ENCODE results near the gene ZBTB5. TPM values are rescaled to one million over a fixed set of nuclear protein-coding genes. Genes with fewer than 3 reads are reported as not detected.
A peak's percentile ranks its signal among the peaks of the same experiment; 100 is the strongest.

ZBTB5 gene
- total and polyA plus RNA-seq, 2 of the 13 experiments (the other 11 are each of a cell fraction or from before 2014, with no cell fraction given): 12.5 to 20.5 TPM

- peak; percentile 58; the same call in 1 of the 2 replicates for TF ChIP-seq ZHX1 (CRISPR knock-in tag; IDR thresholded peaks at IDR 0.05; ENCODE audit: low read depth)
- TF ChIP-seq SIX4 (CRISPR knock-in tag; IDR thresholded peaks at IDR 0.05): no peak
- TF ChIP-seq MAFK (conservative IDR thresholded peaks at IDR 0.05 in 1 of 2, IDR thresholded peaks at IDR 0.05 in 1 of 2; ENCODE audit: low read length in 2 of 2): peak; percentile 39 to 46; a peak in 2 of 4 replicates
- peak; percentile 94; the same call in 1 of the 2 replicates for TF ChIP-seq ZNF556 (CRISPR knock-in tag; IDR thresholded peaks at IDR 0.05; ENCODE audit: borderline replicate concordance)
- TF ChIP-seq ZNF431 (CRISPR knock-in tag; IDR thresholded peaks at IDR 0.05; ENCODE audit: borderline replicate concordance, low read depth): peak; percentile 75; the same call in 1 of the 2 replicates
- TF ChIP-seq REXO4 (CRISPR knock-in tag; IDR thresholded peaks at IDR 0.05; ENCODE audit: borderline replicate concordance): no peak
- TF ChIP-seq, protein P1, sequence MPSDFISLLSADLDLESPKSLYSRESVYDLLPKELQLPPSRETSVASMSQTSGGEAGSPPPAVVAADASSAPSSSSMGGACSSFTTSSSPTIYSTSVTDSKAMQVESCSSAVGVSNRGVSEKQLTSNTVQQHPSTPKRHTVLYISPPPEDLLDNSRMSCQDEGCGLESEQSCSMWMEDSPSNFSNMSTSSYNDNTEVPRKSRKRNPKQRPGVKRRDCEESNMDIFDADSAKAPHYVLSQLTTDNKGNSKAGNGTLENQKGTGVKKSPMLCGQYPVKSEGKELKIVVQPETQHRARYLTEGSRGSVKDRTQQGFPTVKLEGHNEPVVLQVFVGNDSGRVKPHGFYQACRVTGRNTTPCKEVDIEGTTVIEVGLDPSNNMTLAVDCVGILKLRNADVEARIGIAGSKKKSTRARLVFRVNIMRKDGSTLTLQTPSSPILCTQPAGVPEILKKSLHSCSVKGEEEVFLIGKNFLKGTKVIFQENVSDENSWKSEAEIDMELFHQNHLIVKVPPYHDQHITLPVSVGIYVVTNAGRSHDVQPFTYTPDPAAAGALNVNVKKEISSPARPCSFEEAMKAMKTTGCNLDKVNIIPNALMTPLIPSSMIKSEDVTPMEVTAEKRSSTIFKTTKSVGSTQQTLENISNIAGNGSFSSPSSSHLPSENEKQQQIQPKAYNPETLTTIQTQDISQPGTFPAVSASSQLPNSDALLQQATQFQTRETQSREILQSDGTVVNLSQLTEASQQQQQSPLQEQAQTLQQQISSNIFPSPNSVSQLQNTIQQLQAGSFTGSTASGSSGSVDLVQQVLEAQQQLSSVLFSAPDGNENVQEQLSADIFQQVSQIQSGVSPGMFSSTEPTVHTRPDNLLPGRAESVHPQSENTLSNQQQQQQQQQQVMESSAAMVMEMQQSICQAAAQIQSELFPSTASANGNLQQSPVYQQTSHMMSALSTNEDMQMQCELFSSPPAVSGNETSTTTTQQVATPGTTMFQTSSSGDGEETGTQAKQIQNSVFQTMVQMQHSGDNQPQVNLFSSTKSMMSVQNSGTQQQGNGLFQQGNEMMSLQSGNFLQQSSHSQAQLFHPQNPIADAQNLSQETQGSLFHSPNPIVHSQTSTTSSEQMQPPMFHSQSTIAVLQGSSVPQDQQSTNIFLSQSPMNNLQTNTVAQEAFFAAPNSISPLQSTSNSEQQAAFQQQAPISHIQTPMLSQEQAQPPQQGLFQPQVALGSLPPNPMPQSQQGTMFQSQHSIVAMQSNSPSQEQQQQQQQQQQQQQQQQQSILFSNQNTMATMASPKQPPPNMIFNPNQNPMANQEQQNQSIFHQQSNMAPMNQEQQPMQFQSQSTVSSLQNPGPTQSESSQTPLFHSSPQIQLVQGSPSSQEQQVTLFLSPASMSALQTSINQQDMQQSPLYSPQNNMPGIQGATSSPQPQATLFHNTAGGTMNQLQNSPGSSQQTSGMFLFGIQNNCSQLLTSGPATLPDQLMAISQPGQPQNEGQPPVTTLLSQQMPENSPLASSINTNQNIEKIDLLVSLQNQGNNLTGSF (CRISPR knock-in tag; IDR thresholded peaks at IDR 0.05): peak; percentile 14; the same call in 1 of the 2 replicates
- TF ChIP-seq ZNF704 (CRISPR knock-in tag; IDR thresholded peaks at IDR 0.05; ENCODE audit: borderline replicate concordance): peak; percentile 60; the same call in 1 of the 2 replicates
- TF ChIP-seq ZNF343 (CRISPR knock-in tag; IDR thresholded peaks at IDR 0.05): peak; percentile 95
- peak; percentile 86; the same call in 1 of the 2 replicates for TF ChIP-seq CCDC6 (CRISPR knock-in tag; IDR thresholded peaks at IDR 0.05)
- TF ChIP-seq ZNF615 (CRISPR knock-in tag; IDR thresholded peaks at IDR 0.05; ENCODE audit: borderline replicate concordance): no peak
- no peak for TF ChIP-seq ZNF740 (CRISPR knock-in tag; IDR thresholded peaks at IDR 0.05)
- peak; percentile 88 for TF ChIP-seq ZNF772 (CRISPR knock-in tag; IDR thresholded peaks at IDR 0.05)
- no peak for TF ChIP-seq RORA (CRISPR knock-in tag; IDR thresholded peaks at IDR 0.05)
Observed at GRCh38 chr9:37508135-37508833, 43.0 kb upstream of the ZBTB5 start (continued).

All from HepG2 (cell line).